ENCODE measurements around the gene SSRP1.

DNA sequence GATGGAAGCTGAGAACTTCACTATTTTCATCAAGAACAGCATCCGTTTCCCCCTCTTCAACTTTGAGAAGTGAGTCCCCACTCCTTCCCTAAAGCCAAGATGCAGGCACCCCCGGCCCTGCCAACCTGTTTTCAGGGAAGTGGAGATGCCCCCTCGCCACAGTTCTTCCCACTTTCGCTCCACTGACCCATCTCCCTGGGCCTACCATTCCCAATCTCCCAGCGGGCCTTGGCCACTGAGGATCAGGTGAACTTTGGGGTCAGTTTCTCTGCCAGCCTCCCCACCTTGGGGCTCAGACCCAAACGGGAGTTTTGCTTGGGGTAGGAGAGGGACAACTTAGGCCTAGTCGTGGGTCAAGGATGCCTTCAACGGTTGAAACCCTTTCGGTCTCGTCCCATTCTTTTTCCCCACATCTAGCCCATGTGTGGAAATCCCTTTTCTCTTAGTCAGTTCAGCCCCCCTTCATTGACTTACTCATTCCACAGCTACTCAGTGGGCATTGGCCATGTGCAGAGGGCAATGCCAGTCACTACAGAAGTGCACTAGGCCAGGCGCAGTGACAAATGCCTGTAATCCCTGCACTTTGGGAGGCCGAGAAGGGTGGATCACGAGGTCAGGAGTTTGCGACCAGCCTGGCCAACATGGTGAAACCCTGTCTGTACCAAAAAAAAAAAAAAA is 13.1 kb upstream of the SSRP1 start:
- TF ChIP-seq POLR2AphosphoS5 (IDR thresholded peaks at IDR 0.05) (no peak), POLR2A (IDR thresholded peaks at IDR 0.05) (no peak)
